HG02943 (cell line): ENCODE results near the gene SPINK4.

Source experiments
- ATAC-seq: cut with Tn5 transposase; IDR thresholded peaks from one replicate; pipeline ENCODE4 v1.9.1; 2021; ENCODE audit warnings: mild to moderate bottlenecking, low read depth, moderate library complexity; ENCODE audit not compliant: unreplicated experiment

SPINK4 gene

GRCh38 chr9:33290247-33291030 lies 50.5 kb downstream of the SPINK4 start, which contains the start of gene NFX1:
NFX1 (plus strand) TSS chr9:33290516; CDS start chr9:33290573, 57 bp downstream.
- peak; percentile 86 for ATAC-seq

- no peak for ATAC-seq
These were observed 51.0 kb downstream of the SPINK4 start for GRCh38 chr9:33291031-33291397.

- ATAC-seq: no peak
These were observed 51.9 kb downstream of the SPINK4 start for GRCh38 chr9:33291901-33292300.

- no peak for ATAC-seq
These were observed 53.8 kb downstream of the SPINK4 start for GRCh38 chr9:33293782-33294181.

GRCh38 chr9:33294670-33295432 lies 54.9 kb downstream of the SPINK4 start:
- no peak for ATAC-seq

- no peak for ATAC-seq
These were observed 55.6 kb downstream of the SPINK4 start for GRCh38 chr9:33295571-33295970.

GRCh38 chr9:33297432-33297831 lies 57.5 kb downstream of the SPINK4 start:
- ATAC-seq: peak; percentile 85
